HG03354 (cell line): Measurements from ENCODE around the gene DNAJA4.

Experiments
- ATAC-seq: cut with Tn5 transposase; IDR thresholded peaks from one replicate; pipeline ENCODE4 v1.9.1; 2021; ENCODE audit warnings: mild to moderate bottlenecking; ENCODE audit not compliant: unreplicated experiment, poor library complexity, severe bottlenecking

Gene DNAJA4

DNA sequence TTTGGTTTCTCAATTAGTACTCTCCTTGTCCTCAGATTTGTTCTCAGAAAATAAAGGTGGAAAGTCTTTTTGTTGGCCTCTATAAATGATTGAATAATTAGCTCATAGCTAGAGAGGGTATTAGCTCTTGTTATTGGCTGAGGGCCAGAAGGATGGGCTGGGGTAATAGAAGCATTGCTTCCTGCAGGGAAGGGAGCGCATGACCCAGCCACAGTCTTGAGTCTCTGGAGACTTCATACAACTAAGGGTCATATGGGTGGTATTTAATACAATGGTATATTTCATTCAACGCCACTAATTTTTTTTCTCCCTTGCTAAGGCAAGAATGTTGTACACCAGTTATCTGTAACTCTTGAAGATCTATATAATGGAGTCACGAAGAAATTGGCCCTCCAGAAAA, 8.4 kb downstream of the DNAJA4 start:
- ATAC-seq = no peak

DNA sequence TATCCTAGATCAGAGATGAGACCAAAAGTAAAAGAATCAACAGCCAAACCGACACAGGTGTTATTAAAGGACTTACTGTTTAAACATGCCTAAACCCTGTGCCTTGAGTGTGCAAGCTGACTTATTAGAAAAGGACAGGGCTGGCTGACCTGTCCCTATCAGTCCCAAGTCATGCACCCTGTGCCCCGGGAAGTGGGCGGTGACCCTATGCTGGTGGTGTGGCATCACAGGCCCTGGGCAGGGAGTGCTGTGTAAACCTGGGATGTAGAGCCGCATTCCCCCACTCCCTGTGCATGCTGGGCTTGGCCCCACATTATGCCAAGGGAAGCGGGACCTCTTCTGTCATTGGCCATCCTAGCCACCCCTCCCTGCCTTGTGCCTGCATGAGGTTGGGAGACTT, 10.6 kb downstream of the DNAJA4 start:
- no peak for ATAC-seq

GRCh38 chr15:78276064-78276943, 11.9 kb downstream of the DNAJA4 start:
- ATAC-seq = no peak

DNA sequence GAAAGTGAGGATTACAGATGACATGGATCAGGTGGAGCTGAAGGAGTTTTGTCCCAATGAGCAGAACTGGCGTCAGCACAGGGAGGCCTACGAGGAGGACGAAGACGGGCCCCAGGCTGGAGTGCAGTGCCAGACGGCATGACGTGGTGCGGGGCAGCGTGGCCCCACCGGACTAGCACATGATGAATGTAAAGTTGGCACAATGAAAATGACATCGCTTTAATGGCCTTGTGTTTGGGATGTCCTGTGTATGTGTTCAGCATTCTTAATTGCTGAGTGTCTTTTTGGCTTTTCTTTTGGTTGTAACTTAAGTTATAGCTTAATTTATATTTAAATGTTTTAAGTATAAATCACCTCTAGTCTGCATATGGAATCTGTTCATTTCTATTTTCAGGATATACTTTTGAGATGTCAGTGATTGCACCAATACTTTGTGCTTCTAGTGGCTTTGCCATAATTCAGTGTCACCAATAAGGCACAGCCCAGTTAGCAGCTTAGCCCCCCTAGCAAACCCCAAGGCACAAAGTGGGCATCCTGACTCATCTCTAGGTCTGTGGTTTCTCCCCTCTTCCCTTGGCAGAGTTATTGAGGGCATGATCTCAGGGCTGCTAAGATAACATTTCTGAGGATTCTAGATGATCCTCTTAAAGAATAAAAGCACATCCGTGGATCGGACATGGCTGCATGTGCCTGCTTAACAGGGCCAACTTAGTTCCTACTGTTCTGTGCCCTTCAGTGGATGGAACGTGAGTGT, 16.1 kb downstream of the DNAJA4 start:
- no peak for ATAC-seq

GRCh38 chr15:78282324-78282723, 18.0 kb downstream of the DNAJA4 start:
- no peak for ATAC-seq

DNA sequence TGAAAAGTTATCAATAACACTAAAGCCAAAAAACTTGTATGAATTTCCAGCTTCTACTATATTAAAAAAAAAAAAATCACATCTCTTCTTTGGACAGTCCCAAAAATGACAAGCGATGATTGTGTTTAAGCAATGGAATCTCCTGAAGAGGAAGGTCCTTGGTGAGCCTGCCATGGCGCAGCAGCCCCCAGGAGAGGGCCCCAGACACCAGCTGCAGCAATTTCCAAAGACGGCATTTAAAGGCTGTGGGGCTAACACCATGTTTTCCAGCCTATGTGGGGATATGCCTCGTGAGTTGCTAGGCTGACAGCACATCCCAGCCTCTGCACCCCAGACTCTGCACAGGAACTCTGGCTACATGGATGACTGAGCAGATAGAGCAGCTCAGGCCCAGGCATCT, 20.4 kb downstream of the DNAJA4 start:
- no peak for ATAC-seq

- ATAC-seq = no peak
Observed at GRCh38 chr15:78290222-78290621, 25.9 kb downstream of the DNAJA4 start.

DNA sequence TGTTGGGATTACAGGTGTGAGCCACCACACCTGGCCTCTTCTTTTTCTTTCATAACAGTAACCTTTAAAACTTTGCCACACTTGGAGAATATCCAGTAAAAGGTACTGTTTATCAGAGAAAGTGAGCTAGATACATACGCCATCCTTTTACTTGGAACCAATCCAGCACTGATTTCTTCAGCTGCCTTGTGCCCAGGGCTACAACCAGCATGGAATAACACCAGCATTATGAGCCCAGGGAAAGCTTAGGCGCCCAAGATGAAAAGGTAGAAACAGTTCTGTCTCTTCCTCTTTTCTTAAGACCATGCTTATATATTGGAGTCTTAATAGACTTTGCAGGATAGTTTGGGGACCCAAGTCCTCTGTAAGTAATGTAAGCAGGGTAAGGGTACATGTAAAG, 26.7 kb downstream of the DNAJA4 start:
- no peak for ATAC-seq

DNA sequence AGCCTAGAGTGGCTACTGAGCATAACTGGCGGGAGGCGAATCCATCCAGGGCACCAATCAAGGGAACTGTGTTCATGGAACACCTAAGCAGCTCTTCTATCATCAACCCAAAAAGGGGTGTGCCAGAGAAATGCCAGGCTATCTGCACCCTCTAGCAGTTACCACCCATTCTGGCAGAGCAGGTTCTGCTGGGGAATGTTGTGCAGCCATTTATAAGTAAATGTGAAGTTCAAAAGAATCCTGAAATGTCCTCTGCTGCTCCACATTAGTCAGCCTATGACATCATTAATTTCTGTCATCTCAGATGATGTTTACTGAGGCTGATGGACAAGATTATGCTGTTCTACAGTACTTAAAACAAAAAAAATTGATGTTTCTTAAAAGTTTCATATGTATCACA, 27.3 kb downstream of the DNAJA4 start:
- ATAC-seq = no peak

DNA sequence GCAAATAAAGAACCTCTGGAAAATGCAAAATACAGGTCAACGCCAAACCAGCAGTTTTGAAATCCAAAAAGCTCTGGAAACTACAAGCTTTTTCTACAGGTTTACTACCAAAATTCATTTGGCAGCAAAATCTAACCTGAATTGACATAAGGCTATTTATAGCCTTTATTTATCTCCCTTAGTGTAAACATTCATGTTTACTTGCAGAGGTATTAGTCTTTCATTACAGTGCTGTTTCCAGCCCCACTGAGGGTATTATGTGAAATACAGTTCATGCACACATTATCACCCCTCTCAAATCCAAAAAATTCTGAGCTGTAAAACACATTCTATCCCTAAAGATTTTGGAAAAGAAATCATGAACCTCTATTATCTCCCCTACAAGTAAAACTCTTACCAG, 27.9 kb downstream of the DNAJA4 start:
- no peak for ATAC-seq

GRCh38 chr15:78299101-78299930, 35.0 kb downstream of the DNAJA4 start, which contains the start of gene SKIC8:
TSS of gene SKIC8 (minus strand) at chr15:78299609. CDS start at chr15:78295686, 3,923 bp downstream.
- peak; percentile 91 for ATAC-seq

DNA sequence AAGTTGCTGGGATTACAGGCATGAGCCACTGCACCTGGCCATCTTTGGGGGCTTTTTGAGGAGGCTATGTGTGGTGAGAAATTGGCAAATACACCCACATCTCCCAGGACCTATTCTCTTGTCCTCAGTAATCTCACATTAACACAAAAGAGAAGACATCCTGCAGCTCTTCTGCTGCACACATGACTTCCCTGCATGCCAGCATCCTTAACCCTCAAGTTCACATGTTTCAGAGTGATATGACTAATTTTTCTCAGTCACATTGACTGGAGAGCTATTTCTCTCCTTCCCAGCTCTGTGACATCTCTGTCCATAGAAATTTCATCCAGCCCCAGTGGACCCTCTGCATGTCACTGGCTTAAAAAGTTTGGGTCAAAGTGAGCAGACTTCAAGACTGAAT, 37.0 kb downstream of the DNAJA4 start:
- no peak for ATAC-seq

GRCh38 chr15:78301828-78302227, 37.5 kb downstream of the DNAJA4 start:
- ATAC-seq = no peak

- no peak for ATAC-seq
Observed at GRCh38 chr15:78302579-78303312, 38.4 kb downstream of the DNAJA4 start.

DNA sequence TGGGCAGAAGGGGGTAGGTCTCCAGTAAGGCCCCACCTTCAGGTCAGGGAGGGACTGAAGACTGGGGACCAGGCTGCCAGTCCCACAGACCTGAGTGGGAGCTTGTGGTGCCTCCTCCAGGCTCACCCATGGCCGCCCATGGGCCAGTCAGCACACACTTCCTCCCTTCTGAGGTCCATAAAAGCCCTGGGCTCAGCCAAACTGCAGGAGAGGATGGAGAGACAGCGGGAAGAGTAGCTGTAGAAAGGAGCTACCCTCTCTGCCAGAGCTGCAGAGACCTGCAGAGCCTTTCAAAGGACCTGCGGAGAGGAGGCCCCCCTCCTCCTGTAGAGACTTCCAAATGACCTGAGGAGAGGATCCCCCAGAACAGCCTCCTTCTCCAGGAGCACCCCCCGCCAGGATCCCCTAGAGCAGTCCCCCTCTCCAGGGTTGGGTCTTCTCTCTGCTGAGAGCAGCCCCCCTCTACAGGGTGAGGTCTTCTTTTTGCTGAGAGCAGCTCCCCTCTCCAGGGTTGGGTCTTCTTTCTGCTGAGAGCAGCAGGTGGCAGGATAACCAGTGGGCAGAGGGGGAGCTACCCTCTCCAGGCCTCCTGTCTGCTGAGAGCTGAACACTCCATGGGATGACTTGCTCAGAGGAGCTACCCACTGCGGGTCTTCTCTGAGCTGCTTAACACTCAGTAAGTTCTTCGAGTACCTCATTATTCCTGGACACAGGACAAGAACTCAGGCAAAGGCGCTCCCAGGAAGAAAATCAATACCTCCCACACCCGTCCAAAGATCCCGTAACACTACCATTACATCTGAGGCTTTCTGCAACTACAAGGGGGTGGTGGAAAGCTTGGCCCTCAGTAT, 40.1 kb downstream of the DNAJA4 start:
- no peak for ATAC-seq

- no peak for ATAC-seq
Observed at GRCh38 chr15:78306176-78306774, 41.9 kb downstream of the DNAJA4 start.

- no peak for ATAC-seq
Observed at GRCh38 chr15:78307976-78308375, 43.6 kb downstream of the DNAJA4 start.

DNA sequence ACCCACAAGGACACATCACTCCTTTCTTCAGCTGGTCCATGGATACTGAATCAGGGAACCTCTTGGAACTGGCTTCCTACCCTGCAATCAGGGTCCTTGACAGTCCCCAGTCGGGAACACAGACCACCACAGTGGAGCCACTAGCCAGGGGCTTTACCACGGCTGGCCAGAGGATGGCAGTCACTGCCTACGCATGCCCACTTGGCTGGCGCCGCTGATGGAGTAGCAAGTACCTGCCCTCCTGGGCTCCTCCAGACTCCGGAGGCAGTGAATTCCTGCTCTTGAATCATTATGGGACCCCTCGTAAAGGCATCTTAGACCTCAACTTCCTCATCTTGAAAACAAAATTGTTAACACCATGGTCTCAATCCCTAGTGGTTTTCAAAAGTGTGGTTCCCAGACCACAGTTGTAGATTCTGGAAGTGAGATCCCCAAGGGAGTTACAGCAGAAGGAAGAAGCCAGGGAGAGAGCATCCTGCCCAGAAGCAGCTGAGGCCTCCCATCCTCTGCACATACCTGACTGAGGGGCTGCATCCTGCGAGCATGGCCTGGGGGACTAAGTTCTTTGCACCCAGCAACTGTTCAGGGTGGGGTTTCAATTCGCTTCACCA, 44.2 kb downstream of the DNAJA4 start:
- peak; percentile 51 for ATAC-seq
